Body of pancreas (tissue), 4 donors: Measurements from ENCODE around the gene HEBP1. TPM values are rescaled to one million over a fixed set of nuclear protein-coding genes. Genes with fewer than 3 reads are reported as not detected.

Source experiments
- ATAC-seq: fragments of 150-250 bp; one replicate; pipeline ENCODE4 v1.9.1; 2016
- DNase-seq, 4 donors: peaks; one replicate each; pipeline ENCODE4 v3.0.0-alpha.2; 2019
- H3K27ac ChIP-seq, 4 donors: fragments of 200-600 bp; sonication (generic); 1 replicate in 3 of 4; 2 replicates in 1 of 4; pipeline versions ENCODE4 v1.5.1 to v1.6.1; 2016 to 2019; ENCODE audit warnings: mild to moderate bottlenecking in 1 of 4, mixed read lengths in 1 of 4, moderate library complexity in 1 of 4
- H3K27me3 ChIP-seq, 2 donors: fragments of 200-600 bp; sonication (generic); one replicate each; pipeline ENCODE4 v1.6.0; 2016; ENCODE audit warnings: mild to moderate bottlenecking in 1 of 2
- H3K36me3 ChIP-seq, 2 donors: fragments of 200-600 bp; sonication (generic); replicated peaks in 1 of 2; 2 replicates each; pipeline ENCODE4 v1.5.1; 2016; ENCODE audit warnings: low read depth in 2 of 2; ENCODE audit not compliant: insufficient read depth in 1 of 2
- H3K4me1 ChIP-seq: fragments of 200-600 bp; sonication (generic); one replicate; pipeline ENCODE4 v1.6.0; 2016
- H3K4me3 ChIP-seq, 2 donors: fragments of 200-600 bp; sonication (generic); 1 replicate in 1 of 2; 2 replicates in 1 of 2; pipeline ENCODE4 v1.5.1; 2016 to 2019
- H3K9me3 ChIP-seq, 3 donors: fragments of 200-600 bp; sonication (generic); 1 replicate in 2 of 3; 2 replicates in 1 of 3; pipeline ENCODE4 v1.5.1; 2016
- POLR2A ChIP-seq, 3 donors: fragments of 450-650 bp; IDR thresholded peaks; one replicate each; pipeline ENCODE4 v1.6.1; 2016; ENCODE audit warnings: antibody characterized with exemption in 3 of 3, mild to moderate bottlenecking in 2 of 3
- WGBS, 2 donors: methylation state at CpG; one replicate each; pipeline ENCODE4 v1.1.5; 2017; 5-methylcytosine and 5-hydroxymethylcytosine counted together
- intact Hi-C: fragments of 100-400 bp; cut with DNase I; formaldehyde crosslinking; loops from one replicate; pipeline ENCODE4 v1.15.1; 2023
- total RNA-seq, 2 donors: library from RNA; depleted of rRNA; stranded (reverse); fragments of >200 nt; gene quantifications; one replicate each; pipeline ENCODE4 v1.1.0, GENCODE V29; 2016
- TF ChIP-seq, protein P1 (sequence below), 7 experiments: fragments of 450-650 bp in 4 of 7; fragments of 200-600 bp in 3 of 7; sonication (generic) in 3 of 7; IDR thresholded peaks; one replicate each; pipeline ENCODE4 v1.5.1; 2016 to 2019; ENCODE audit warnings: antibody characterized with exemption in 7 of 7

HEBP1 gene
- total RNA-seq, 2 donors from 2014 or later: 19.4 to 28.8 TPM

DNA sequence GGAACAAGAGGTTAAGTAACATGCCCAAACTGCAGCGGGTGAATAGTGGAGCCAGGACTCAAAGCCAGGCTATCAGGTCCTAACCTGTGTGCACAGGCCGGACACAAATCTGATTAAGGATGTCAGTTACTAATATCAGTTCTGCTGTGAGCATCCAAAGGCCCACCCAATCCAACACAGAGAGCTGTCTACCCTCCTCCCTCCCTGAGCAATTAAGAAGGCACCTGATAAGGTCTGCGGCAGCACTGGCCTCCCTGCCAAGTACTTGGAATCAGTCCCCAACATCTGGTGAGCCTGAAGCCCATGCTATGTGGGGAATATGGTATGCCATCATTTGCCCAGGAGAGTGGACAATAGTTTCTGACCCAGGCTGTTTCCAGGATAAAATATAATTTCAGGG lies 3.9 kb downstream of the HEBP1 start:
- WGBS, 2 donors: 24 to 29% methylated on average over 3 of the region's 3 CpGs
- no peak overlapping the region for H3K27ac ChIP-seq
- no peak for ATAC-seq
- no peaks in the 10 kb centered on the region for H3K9me3 ChIP-seq
- no peaks in the 10 kb centered on the region for H3K36me3 ChIP-seq
- no peak for DNase-seq
- no peak for TF ChIP-seq POLR2A (IDR thresholded peaks at IDR 0.05)
- TF ChIP-seq, protein P1, sequence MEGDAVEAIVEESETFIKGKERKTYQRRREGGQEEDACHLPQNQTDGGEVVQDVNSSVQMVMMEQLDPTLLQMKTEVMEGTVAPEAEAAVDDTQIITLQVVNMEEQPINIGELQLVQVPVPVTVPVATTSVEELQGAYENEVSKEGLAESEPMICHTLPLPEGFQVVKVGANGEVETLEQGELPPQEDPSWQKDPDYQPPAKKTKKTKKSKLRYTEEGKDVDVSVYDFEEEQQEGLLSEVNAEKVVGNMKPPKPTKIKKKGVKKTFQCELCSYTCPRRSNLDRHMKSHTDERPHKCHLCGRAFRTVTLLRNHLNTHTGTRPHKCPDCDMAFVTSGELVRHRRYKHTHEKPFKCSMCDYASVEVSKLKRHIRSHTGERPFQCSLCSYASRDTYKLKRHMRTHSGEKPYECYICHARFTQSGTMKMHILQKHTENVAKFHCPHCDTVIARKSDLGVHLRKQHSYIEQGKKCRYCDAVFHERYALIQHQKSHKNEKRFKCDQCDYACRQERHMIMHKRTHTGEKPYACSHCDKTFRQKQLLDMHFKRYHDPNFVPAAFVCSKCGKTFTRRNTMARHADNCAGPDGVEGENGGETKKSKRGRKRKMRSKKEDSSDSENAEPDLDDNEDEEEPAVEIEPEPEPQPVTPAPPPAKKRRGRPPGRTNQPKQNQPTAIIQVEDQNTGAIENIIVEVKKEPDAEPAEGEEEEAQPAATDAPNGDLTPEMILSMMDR (IDR thresholded peaks at IDR 0.05): no peak
- H3K27me3 ChIP-seq: no peaks in the 10 kb centered on the region
- intact Hi-C loops: no loop called here
- no peak overlapping the region for H3K4me3 ChIP-seq
- peaks cover 47% of the 10 kb centered on the region for H3K4me1 ChIP-seq

DNA sequence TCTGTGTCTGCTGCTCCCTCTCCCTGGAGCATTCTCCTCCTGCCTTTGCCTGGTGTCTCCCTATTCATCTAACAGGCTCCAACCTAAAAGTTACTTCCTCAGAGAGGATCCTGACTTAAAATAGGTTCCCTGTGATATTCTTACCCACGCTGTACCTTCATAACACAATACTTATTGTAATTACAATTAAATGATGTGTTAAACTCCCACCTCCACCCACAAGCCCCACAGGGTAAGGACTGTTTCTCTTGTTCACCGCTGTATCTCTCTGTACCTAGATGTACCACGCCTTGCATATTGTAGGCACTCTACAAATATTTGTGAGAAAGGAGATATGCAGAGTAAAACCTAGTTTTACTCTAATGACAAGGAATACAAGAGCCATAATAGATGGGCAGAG lies 5.0 kb downstream of the HEBP1 start:
- no peak for ATAC-seq
- H3K4me3 ChIP-seq: no peak overlapping the region
- DNase-seq: no peak
- no peaks in the 10 kb centered on the region for H3K27me3 ChIP-seq
- TF ChIP-seq POLR2A (IDR thresholded peaks at IDR 0.05): no peak
- TF ChIP-seq, protein P1 (IDR thresholded peaks at IDR 0.05): no peak
- no peaks in the 10 kb centered on the region for H3K36me3 ChIP-seq
- intact Hi-C loops: no loop called here
- peaks cover 56% of the 10 kb centered on the region for H3K4me1 ChIP-seq
- H3K27ac ChIP-seq: no peak overlapping the region
- H3K9me3 ChIP-seq: no peaks in the 10 kb centered on the region
- 93% methylated on average over 3 of the region's 3 CpGs for WGBS, 2 donors

DNA sequence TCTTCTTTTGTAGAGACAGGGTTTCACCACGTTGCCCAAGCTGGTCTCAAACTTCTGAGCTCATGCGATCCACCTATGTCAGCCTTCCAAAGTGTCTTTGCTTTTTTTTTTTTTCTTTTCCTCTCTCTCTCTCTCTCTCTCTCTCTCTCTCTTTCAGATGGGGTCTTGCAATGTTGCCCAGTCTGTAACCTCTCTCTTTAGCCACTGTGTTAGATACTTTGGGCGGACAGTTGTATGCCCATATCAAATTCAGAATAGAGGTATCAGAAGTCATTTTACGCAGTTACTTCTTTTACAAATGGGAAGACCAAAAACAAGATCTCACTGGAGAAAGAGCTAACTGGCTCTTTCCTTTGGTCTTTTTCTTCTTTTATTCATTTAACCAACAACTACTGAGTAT lies 6.7 kb downstream of the HEBP1 start:
- no peaks in the 10 kb centered on the region for H3K9me3 ChIP-seq
- WGBS, 2 donors: 84 to 100% methylated on average over 4 of the region's 4 CpGs
- no peak for DNase-seq
- no peaks in the 10 kb centered on the region for H3K27me3 ChIP-seq
- H3K27ac ChIP-seq: peak overlapping the region in 1 of 4 donors; percentile 36
- ATAC-seq: no peak
- TF ChIP-seq, protein P1 (IDR thresholded peaks at IDR 0.05): no peak
- no peak for TF ChIP-seq POLR2A (IDR thresholded peaks at IDR 0.05)
- no peak overlapping the region for H3K4me3 ChIP-seq
- H3K36me3 ChIP-seq: peaks cover 3 to 4% of the 10 kb centered on the region in 2 donors
- intact Hi-C loops: no loop called here
- H3K4me1 ChIP-seq: peaks cover 48% of the 10 kb centered on the region

DNA sequence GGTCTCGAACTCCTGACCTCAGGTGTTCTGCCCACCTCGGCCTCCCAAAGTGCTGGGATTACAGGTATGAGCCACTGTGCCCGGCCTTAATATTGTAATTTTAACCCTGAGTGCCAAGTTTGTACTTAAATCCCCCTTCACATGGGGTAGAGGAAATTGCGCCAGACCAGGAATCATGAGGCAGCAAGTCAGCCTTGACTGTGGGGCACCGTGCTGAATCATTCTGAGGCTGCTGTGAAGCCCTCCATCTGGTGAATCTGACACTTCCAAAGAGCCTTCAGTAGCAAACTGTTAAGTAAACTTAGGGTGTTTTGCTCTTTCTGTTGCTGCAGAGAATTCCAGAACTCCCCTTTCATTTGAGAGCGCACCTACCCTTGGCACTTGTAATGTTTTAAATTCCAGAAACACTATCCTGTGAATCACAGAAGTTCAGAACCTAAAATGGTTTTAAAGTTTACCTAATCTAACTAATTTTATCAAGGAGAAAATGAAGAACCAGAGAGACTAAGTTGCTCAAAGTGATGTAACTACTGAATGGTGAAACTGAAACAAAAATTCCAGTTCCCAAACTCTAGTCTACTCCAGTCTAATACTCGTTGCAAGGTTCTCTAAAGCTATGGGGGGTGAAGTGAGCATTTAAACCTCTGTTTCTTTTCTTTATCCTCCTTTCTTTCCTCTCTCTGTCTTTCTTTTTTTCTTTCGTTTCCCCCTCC lies 7.5 kb downstream of the HEBP1 start:
- H3K4me1 ChIP-seq: peaks cover 40% of the 10 kb centered on the region
- 70 to 82% methylated on average over 8 of the region's 8 CpGs for WGBS, 2 donors
- no peaks in the 10 kb centered on the region for H3K9me3 ChIP-seq
- no peak for TF ChIP-seq POLR2A (IDR thresholded peaks at IDR 0.05)
- TF ChIP-seq, protein P1 (IDR thresholded peaks at IDR 0.05): no peak
- H3K27me3 ChIP-seq: no peaks in the 10 kb centered on the region
- peak overlapping the region in 1 of 4 donors; percentile 36 for H3K27ac ChIP-seq
- intact Hi-C loops: no loop called here
- peak; percentile 41 for ATAC-seq
- H3K36me3 ChIP-seq: peaks cover 4 to 5% of the 10 kb centered on the region in 2 donors
- DNase-seq: peak in 3 of 4 donors; percentile 27 to 55 (median 43)
- H3K4me3 ChIP-seq: no peak overlapping the region
